ENCODE data around the gene LAMTOR4.
"Not testable (repeated sequence)": the region's sequence is repeated elsewhere in the genome, so short reads cannot be mapped to it uniquely, and the experiment has no call there.

Gene LAMTOR4

DNA sequence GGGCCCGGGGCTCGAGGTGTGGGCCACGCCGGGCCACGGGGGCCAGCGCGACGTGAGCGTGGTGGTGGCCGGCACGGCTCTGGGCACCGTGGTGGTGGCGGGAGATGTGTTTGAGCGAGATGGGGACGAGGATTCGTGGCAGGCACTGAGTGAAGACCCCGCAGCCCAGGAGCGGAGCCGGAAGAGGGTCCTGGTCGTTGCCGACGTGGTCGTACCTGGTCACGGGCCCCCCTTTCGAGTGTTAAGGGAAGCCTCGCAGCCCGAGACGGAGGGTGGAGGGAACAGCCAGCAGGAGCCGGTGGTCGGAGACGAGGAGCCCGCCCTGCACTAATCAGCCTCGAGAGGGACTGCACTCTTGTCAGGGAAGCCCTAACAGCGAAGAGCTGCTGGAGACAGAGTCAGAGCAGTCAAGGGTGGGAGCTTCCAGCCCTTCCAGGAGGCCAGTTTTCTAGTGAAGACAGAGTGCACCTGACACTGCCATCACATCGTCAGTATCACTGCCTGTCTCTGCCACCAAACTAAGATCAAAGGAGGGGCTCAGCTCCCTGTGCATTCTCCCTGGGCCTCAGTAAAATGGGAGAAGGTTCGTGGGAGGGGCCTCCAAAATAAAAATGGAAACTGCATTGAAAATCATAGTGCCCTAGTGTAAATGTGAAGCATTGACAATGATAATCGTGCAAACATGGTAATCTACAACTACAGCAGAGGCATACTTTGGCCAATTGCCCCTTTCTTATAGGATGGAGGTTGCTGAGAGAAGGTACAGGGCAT, 20.7 kb upstream of the LAMTOR4 start:
- peak overlapping the region; percentile 99 for H3K27ac ChIP-seq
- POLR2A ChIA-PET (ENCODE audit: low non-redundant PET), result no interaction called here
- CTCF ChIA-PET, result interaction anchor here (0.6 kb wide), 2 partner anchors 11 to 20 kb away, joined by 4 read pairs; no protein-coding TSS in a partner anchor
- no peak for DNase-seq (ENCODE audit: low spot score)
- TF ChIP-seq, protein P1, sequence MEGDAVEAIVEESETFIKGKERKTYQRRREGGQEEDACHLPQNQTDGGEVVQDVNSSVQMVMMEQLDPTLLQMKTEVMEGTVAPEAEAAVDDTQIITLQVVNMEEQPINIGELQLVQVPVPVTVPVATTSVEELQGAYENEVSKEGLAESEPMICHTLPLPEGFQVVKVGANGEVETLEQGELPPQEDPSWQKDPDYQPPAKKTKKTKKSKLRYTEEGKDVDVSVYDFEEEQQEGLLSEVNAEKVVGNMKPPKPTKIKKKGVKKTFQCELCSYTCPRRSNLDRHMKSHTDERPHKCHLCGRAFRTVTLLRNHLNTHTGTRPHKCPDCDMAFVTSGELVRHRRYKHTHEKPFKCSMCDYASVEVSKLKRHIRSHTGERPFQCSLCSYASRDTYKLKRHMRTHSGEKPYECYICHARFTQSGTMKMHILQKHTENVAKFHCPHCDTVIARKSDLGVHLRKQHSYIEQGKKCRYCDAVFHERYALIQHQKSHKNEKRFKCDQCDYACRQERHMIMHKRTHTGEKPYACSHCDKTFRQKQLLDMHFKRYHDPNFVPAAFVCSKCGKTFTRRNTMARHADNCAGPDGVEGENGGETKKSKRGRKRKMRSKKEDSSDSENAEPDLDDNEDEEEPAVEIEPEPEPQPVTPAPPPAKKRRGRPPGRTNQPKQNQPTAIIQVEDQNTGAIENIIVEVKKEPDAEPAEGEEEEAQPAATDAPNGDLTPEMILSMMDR (conservative IDR thresholded peaks at IDR 0.05; ENCODE audit: low read depth), result no peak

DNA sequence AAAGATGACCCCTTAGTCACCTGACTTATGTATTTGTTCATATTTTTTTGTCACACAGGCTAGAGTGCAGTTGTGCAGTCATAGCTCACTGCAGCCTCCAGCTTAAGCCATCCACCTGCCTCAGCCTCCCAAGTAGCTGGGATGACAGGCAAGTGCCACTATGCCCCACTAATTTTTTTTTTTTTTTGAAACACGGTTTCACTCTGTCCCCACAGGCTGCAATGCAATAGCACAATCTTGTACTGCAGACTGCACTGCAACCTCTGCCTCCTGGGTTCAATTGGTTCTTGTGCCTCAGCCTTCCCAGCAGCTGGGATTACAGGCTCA, 20.1 kb upstream of the LAMTOR4 start:
- ChIA-PET POLR2A (ENCODE audit: low non-redundant PET) (no interaction called here), CTCF (interaction anchor here (0.6 kb wide), 1 partner anchor 20 kb away, joined by 4 read pairs; no protein-coding TSS in a partner anchor)
- TF ChIP-seq, protein P1 (conservative IDR thresholded peaks at IDR 0.05; ENCODE audit: low read depth), result no peak

DNA sequence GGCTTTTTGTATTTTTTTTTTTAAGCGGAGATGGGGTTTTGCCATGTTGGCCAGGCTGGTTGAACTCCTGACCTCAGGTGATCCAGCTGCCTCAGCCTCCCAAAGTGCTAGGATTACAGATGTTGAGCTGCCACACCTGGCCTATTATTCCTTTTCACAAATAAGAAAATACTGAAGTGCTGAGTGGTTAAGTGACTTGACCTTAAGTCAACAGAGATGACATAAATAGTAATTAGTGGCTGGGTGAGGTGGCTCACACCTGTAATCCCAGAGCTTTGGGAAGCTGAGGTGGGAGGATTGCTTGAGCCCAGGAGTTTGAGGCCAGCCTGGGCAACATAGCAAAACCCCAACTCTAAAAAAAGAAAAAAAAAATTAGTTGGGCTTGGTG, 18.5 kb upstream of the LAMTOR4 start:
- POLR2A ChIA-PET (ENCODE audit: low non-redundant PET); H3K27ac ChIP-seq; DNase-seq (ENCODE audit: low spot score): not testable (repeated sequence)
- CTCF ChIA-PET, result interaction anchor here (0.5 to 1.6 kb wide), 9 partner anchors 9 to 1191 kb away, joined by 3 to 6 read pairs (median 4); partner anchors contain the start of gene STAG3

More for the DNA sequence above, 20.1 kb upstream of the LAMTOR4 start:
- H3K27ac ChIP-seq, result no peak overlapping the region
- no peak for DNase-seq (ENCODE audit: low spot score)

DNA sequence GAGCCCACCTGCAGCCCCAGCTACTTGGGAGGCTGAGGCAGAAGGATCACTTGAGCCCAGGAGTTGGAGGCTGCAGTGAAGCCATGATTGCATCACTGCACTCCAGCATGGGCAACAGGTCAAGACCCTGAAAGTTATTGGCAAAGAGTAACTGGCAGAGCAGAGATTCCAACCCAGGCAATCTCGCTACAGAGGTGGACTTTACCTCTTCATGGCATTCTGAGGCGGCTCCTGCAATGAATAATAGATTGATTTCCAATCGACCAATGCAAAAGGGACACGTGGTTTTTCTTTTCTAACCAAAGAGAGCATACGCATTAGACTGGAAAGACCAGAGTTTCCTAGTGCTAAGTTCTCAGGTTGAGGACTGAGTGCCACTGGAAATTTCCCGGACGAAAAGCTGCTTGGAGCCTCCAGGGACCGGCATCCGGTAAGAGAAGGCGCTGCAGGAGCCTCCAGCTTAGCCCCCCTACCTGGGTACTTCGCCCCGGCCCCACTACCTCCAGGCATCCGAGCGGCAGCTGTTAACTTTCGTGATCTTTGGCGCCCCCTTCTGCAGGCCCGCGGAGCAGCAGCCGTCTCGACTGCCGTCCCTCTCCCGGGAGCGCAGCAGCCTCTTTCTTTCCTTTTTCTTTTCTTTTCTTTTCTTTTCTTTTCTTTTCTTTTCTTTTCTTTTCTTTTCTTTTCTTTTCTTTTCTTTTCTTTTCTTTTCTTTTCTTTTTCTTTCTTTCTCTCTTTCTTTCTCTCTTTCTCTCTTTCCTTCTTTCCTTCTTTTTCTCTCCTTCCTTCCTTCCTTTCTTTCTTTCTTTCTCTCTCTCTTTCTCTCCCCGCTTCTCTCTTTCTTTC, 17.9 kb upstream of the LAMTOR4 start:
- no peak overlapping the region for H3K27ac ChIP-seq
- TF ChIP-seq, protein P1 (conservative IDR thresholded peaks at IDR 0.05; ENCODE audit: low read depth), result peak; percentile 98
- no peak for DNase-seq (ENCODE audit: low spot score)
- POLR2A ChIA-PET (ENCODE audit: low non-redundant PET), result no interaction called here
- CTCF ChIA-PET, result interaction anchor here (0.5 to 1.6 kb wide), 13 partner anchors 8 to 289 kb away, joined by 3 to 6 read pairs (median 4); partner anchors contain the start of genes AP4M1, MCM7, PVRIG and STAG3

DNA sequence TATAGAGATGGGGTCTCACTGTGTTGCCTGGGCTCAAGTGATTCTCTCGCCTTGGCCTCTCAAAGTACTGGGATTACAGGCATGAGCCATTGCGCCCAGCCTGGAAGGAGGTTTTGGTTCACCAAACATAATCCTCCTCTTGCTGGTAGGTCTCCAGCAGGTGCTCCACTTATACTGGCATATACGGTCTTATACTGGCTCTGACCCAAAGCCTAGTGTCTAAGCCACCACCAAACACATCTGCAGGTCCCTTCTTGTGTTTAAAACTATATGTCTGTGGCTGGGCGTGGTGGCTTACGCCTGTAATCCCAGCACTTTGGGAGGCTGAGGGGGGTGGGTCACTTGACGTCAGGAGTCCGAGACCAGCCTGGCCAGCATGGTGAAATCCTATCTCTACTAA, 16.6 kb upstream of the LAMTOR4 start:
- ChIA-PET POLR2A (ENCODE audit: low non-redundant PET) (interaction anchor here (0.6 kb wide), 1 partner anchor 25 kb away, joined by 3 read pairs; no protein-coding TSS in a partner anchor), CTCF (interaction anchor here (0.7 to 1.2 kb wide), 8 partner anchors 22 to 288 kb away, joined by 3 to 7 read pairs (median 4); partner anchors contain the start of gene GPC2)
- DNase-seq (ENCODE audit: low spot score), result no peak

DNA sequence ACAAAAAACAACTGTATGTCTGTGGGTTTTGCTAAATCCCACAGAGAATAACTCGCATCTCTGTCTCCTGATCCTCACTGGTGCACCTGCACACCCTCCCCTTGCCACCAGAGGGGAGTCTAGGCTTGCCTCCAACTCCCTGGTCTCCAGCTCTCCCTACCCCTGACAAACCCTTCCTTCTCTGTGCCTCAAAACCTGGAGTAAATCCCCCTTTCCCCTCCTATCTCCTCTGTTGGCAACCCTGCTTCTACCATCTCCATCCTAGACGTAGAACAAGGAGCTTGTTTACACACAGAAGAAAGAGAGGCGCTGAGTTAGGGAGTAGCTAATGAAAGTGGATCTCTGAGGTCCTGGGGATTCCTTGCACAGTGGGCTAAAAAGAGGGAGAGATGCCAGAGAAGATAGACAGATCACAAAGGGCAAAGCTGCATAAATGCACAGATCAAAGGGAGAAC, 16.0 kb upstream of the LAMTOR4 start:
- peak; percentile 77 for DNase-seq (ENCODE audit: low spot score)
- no peak overlapping the region for H3K27ac ChIP-seq

More for the DNA sequence above, 16.6 kb upstream of the LAMTOR4 start:
- no peak overlapping the region for H3K27ac ChIP-seq
- TF ChIP-seq, protein P1 (conservative IDR thresholded peaks at IDR 0.05; ENCODE audit: low read depth), result no peak

More for the DNA sequence above, 16.0 kb upstream of the LAMTOR4 start:
- ChIA-PET CTCF (interaction anchor here (0.5 to 1.1 kb wide), 13 partner anchors 22 to 574 kb away, joined by 3 to 7 read pairs (median 3); partner anchors contain the start of gene GPC2), POLR2A (ENCODE audit: low non-redundant PET) (interaction anchor here (0.6 kb wide), 2 partner anchors 14 to 25 kb away, joined by 3 to 6 read pairs; no protein-coding TSS in a partner anchor)
- TF ChIP-seq, protein P1 (conservative IDR thresholded peaks at IDR 0.05; ENCODE audit: low read depth), result peak; percentile 97
